SKM-1 (cell line): ENCODE results near the gene KCNK18.
A peak's percentile ranks its signal among the peaks of the same experiment; 100 is the strongest.
"Not testable (repeated sequence)": the region's sequence is repeated elsewhere in the genome, so short reads cannot be mapped to it uniquely, and the experiment has no call there.

Experiments
- DNase-seq: peaks from one replicate; lab custom pipeline; 2025; ENCODE audit not compliant: unreplicated experiment; lab: John Stamatoyannopoulos, UW

The KCNK18 gene

GRCh38 chr10:117218654-117219053, 21.4 kb downstream of the KCNK18 start:
- no peak for DNase-seq

GRCh38 chr10:117221156-117221711, 23.9 kb downstream of the KCNK18 start:
- no peak for DNase-seq

DNA sequence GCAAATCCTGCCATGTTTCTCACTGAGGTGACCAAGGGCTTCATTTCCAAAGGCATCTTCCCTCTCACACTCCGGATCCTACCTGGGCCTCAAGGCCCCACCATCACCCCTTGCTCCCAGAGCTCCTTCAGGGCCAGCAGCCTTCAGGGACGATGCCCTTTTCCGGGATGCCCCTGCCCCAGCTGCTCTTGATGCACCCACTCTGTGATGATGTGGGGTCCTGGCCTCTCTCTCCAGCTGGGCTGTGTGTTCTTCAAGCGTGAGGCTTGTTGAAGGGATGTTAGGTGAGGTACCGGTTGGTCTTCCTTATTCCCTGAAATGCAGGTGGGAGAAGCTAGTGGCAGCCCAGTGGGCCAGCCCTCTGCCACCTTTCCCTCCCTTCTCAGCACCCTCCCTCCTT, 25.3 kb downstream of the KCNK18 start:
- DNase-seq: no peak

DNA sequence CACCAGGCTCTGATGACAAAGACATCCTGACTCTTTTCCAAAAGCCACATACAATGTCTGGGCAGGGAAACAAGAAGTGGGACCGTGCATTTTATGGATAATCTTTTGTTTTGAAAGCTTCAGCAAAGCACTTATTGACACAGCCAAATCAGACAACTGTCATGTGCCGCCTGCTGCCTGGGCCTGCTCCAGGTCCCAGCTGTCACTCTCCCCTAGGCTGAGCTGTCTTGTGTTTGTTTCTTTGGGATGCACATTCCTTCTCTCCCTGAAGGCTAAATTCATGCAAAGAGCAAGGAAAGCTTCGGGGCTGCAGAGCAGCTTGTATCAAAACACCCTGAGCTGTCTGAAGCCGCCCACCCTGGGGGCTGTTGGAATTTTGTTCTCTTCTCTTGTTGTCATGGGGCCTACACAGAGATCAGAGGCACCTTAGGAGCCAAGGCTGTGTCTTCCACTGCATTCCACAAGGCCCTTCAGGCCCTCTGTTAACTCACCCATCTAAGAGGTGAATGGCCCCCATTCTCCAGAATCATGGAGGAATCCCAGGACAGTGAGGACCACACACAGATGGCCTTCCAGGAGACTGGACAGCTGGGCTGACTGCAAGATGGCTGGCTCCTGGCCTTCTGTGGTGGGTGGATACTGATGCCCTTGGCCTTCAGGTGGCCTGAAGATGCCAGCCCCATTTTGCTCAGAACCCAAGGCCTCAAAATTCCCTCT, 25.8 kb downstream of the KCNK18 start:
- no peak for DNase-seq

DNA sequence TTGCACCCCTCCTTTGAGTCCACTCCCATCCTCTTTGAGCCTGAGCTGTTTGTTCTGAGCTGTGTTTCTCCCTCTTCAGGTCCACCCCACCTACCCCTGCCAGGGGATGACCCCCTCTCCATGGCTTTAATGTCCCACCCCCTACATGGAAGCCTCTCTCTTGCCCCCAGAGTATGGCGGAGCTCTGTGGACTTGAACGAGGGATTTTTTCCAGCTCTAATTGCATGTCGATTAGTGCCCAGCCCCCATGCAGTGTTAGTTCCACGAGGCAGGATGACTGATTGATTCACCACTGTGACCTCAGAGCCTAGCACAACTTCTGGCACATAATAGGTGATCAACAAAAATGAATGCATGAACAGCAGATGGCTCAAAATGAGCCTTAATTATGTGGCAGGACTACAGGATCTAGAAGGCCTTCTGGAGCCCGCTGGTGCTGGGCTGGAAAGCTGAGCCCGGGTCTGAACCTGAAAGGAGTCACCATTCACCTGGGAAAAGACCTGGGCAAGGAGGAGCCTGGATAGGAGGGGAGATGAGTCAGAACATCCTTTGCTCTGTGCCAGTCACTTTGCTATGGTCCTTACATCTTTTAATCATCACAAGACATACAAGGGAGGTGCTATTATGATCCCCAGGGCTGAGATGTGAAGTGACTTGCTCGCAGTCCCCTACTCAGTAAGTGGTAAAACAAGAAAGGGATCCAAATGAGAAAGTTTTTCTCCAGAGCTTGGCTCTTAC, 26.6 kb downstream of the KCNK18 start:
- DNase-seq: no peak

- DNase-seq: no peak
Measured at GRCh38 chr10:117224881-117225280, 27.6 kb downstream of the KCNK18 start.

DNA sequence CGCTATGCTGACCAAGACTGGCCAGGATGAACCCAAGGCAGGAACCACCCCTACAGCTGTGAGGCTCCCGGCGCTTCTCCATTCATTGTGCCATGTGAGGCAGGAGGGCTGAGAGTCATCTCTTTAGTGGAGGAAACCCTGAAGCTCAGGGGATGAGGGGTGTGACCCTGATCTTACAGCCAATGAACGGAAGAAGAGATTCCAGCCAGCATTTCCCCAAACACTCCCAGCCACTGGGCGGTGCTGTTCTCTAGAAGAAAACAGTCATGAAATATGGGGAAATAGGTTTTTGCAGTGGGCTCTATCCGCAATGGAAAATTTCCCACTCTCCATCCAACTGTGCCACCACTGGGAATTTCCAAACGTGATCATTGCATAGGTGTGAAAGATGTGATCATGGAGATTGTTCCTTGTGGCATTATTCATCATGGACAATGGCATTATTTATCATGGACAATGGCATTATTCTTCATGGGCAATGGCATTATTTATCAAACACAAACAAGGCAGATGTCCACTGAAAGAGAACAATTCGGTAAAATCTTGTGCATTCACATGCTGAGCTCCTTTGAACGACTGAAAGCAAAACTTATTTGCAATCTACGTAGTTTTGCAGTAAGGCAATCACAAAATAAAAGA, 29.6 kb downstream of the KCNK18 start:
- DNase-seq: peak; percentile 80

DNA sequence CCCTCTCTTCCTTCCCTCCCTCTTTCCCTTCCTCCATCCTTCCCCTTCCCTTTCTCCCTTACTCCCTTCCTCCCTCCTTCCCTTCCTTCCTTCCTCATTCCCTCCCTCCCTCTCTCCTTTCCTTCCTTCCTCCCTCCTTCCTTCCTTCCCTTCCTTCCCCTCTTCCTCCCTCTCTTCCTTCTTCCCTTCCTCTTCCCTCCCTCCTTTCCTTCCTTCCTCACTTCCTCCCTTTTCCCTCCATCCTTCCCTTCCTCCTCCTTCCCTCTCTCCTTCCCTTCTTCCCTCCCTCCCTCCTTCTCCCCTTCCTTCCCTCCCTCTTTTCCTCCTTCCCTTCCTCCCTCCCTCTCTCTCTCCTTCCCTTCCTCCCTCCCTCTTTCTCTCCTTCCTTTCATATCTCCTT, 30.9 kb downstream of the KCNK18 start:
- no peak for DNase-seq

DNA sequence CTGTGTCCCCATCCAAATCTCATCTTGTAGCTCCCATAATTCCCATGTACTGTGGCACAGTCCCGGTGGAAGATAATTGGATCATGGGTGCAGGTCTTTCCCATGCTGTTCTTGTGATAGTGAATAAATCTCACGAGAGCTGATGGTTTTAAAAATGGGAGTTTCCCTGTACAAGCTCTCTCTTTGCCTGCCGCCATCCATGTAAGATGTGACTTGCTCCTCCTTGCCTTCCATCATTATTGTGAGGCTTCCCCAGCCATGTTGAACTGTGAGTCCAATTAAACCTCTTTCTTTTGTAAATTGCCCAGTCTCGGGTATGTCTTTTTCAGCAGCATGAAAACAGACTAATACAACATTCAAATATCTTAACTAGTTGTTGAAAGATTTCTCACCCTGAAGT, 32.8 kb downstream of the KCNK18 start:
- DNase-seq: not testable (repeated sequence)

DNA sequence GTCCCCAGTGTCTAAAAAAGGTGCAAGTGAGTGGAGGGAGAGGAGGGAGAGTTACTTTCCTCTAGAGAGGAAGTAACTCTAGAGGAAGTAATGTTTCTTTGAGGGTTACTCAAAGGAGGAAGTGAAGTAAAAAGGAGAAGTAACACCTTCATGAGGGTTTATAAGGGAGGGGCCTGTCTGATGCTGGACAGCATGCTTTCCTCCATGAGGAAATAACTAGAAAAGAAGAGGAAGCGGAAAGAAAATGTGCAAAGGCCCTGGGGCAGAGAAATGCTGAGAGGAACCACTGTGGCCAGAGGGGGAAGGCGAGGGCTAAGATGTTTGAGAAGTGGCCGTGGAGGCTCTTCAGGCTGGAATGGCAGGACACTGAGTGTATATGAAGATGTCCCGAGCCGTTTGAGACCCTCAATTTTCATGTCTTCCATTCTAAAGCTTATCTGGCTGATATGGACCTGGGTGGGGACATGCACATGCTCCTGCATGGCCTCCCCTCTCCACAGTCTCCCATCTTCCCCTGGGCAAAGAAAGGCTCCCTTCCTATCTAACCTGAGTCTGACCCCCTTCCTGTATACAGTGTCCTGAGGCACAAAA, 40.2 kb downstream of the KCNK18 start:
- peak; percentile 99 for DNase-seq

GRCh38 chr10:117239051-117239450, 41.8 kb downstream of the KCNK18 start:
- no peak for DNase-seq

- DNase-seq: no peak
Measured at GRCh38 chr10:117239721-117240620, 42.7 kb downstream of the KCNK18 start.

DNA sequence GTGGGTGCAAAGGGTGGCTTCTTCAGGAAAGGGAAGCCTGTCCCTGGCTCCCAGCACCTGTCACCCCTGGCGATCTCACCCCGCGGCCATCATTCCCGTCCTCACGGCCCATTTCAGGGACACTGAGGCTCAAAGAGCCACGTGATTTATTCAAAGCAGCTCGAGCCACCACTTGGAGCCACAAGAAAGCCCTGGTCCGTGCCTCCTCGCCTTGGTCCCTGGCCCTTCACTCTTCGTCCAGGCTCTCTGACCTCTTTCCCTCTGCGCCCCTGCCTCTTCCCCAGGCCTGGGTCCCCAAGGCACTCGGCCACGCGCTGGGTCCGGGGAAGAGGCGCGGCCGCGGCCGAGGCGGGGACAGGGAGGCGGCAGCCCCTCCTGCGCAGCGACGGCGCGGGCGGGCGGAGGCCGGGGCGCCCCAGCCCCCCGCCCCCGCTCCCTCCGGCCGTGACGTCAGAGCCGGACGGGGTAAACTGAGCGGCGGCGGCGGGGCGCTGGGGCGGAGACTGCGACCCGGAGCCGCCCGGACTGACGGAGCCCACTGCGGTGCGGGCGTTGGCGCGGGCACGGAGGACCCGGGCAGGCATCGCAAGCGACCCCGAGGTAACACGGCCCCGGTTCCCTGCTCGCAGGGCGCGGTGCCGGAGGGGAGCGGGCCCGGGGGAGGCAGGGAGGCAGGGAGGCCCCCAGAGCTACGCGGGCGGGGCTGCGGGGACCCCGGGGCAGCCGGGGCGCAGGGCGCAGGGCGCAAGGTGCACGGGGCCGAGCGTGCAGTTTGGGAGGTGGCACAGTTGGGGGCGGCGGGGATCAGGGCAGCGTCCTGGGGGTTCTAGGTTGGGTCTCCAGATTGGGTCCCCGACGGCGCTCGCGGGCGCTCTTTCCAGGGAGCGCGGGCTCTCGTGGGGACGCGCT, 43.6 kb downstream of the KCNK18 start, which contains the start of gene SLC18A2:
Gene SLC18A2 (plus strand): TSS at position 494 of the 909 bp plus-strand sequence. CDS start 580 bp downstream, outside the sequence.
- no peak for DNase-seq

- no peak for DNase-seq
Measured at GRCh38 chr10:117241541-117242462, 44.5 kb downstream of the KCNK18 start.

- DNase-seq: no peak
Measured at GRCh38 chr10:117242463-117242832, 45.2 kb downstream of the KCNK18 start.

- no peak for DNase-seq
Measured at GRCh38 chr10:117246997-117247671, 49.8 kb downstream of the KCNK18 start.

DNA sequence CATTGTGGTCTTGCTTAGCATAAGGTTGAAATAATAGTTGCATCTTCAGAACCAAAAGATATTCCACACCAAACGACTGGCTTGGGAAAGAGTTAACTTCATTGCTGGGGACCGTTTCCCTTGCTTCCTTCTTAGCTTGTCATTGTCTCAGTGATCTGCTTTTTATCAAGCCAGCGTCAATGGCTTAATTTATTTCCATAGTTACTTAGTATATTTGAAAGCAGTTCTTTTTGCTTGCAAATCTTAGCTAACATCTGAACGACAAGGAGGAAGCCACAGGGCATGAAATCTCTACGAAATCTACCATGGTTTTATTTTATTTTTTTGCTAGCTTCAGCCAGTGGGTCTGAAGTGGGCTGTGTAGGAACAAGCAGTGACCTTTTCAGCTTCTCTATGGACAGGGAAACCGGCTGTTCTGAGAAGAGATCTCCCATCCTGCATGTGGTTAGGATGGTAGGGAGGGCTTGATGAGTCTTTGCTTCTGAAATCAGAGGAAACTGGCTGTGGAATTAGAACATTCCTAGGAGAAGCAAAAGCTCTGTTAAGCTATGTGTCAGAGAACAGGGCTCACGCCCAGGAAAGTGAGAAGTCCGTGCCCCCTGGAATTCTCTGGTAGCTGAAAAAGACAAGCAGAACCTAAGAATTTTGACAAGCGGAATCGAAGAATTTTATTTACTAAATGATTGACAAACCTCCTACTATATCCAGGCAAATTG, 51.6 kb downstream of the KCNK18 start:
- DNase-seq: no peak
